HL-60 (cell line): ENCODE measurements around the gene GBX1.

Source experiments
- CTCF ChIP-seq: IDR thresholded peaks from one replicate; pipeline ENCODE4 v1.5.1; 2011; ENCODE audit warnings: low read length, control low read depth, inconsistent platforms; ENCODE audit not compliant: insufficient read depth
- GABPA ChIP-seq: IDR thresholded peaks from 2 replicates; pipeline ENCODE4 v1.6.1; 2012; ENCODE audit warnings: low read depth
- POLR2AphosphoS5 ChIP-seq: IDR thresholded peaks from 2 replicates; pipeline ENCODE4 v1.6.1; 2012; ENCODE audit warnings: low read depth
- SPI1 ChIP-seq: IDR thresholded peaks from 2 replicates; pipeline ENCODE4 v1.6.1; 2012; ENCODE audit warnings: low read depth, mild to moderate bottlenecking, borderline replicate concordance
- TF ChIP-seq, protein P1 (sequence below): IDR thresholded peaks from 2 replicates; pipeline ENCODE4 v1.6.1; 2012; ENCODE audit warnings: low read depth; ENCODE audit not compliant: insufficient replicate concordance

GRCh38 chr7:151215396-151215795 lies 47.9 kb upstream of the GBX1 start:
- no peak for TF ChIP-seq CTCF
- TF ChIP-seq, protein P1, sequence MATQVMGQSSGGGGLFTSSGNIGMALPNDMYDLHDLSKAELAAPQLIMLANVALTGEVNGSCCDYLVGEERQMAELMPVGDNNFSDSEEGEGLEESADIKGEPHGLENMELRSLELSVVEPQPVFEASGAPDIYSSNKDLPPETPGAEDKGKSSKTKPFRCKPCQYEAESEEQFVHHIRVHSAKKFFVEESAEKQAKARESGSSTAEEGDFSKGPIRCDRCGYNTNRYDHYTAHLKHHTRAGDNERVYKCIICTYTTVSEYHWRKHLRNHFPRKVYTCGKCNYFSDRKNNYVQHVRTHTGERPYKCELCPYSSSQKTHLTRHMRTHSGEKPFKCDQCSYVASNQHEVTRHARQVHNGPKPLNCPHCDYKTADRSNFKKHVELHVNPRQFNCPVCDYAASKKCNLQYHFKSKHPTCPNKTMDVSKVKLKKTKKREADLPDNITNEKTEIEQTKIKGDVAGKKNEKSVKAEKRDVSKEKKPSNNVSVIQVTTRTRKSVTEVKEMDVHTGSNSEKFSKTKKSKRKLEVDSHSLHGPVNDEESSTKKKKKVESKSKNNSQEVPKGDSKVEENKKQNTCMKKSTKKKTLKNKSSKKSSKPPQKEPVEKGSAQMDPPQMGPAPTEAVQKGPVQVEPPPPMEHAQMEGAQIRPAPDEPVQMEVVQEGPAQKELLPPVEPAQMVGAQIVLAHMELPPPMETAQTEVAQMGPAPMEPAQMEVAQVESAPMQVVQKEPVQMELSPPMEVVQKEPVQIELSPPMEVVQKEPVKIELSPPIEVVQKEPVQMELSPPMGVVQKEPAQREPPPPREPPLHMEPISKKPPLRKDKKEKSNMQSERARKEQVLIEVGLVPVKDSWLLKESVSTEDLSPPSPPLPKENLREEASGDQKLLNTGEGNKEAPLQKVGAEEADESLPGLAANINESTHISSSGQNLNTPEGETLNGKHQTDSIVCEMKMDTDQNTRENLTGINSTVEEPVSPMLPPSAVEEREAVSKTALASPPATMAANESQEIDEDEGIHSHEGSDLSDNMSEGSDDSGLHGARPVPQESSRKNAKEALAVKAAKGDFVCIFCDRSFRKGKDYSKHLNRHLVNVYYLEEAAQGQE: no peak
- no peak for TF ChIP-seq GABPA
- no peak for TF ChIP-seq POLR2AphosphoS5
- no peak for TF ChIP-seq SPI1
